ENCODE results near the gene ARMC8.

The ARMC8 gene

GRCh38 chr3:138202945-138203701, 16.0 kb downstream of the ARMC8 start:
- Histone ChIP-seq H3K4me2 (ENCODE audit: low read length) (no peak overlapping the region), H3K27ac (ENCODE audit: low read depth, low read length, poor library complexity, severe bottlenecking) (no peak overlapping the region), H3K9me2 (ENCODE audit: low read depth, low read length) (no peaks in the 10 kb centered on the region), H3K79me2 (ENCODE audit: insufficient read depth, low read length) (peaks cover 88% of the 10 kb centered on the region), H4K20me1 (ENCODE audit: insufficient read depth, low read length) (no peaks in the 10 kb centered on the region), H3K27me3 (ENCODE audit: insufficient read depth, low read length) (no peaks in the 10 kb centered on the region), H2AFZ (ENCODE audit: low read length) (no peak overlapping the region), H3K4me3 (ENCODE audit: low read depth, low read length, poor library complexity, severe bottlenecking) (no peak overlapping the region), H3K9me3 (ENCODE audit: low read length) (no peaks in the 10 kb centered on the region), H3K9ac (ENCODE audit: low read length) (no peak overlapping the region), H3K4me1 (ENCODE audit: insufficient read depth, low read length, severe bottlenecking) (no peaks in the 10 kb centered on the region), H3K36me3 (ENCODE audit: insufficient read depth, low read length) (peaks cover 15% of the 10 kb centered on the region), H3F3A (ENCODE audit: insufficient read depth, low read length) (no peaks in the 10 kb centered on the region)
- TF ChIP-seq EZH2 (IDR thresholded peaks at IDR 0.05; ENCODE audit: borderline replicate concordance, low read length) (no peak), CTCF (IDR thresholded peaks at IDR 0.05; ENCODE audit: low read length) (no peak)

GRCh38 chr3:138203938-138204337, 16.8 kb downstream of the ARMC8 start:
- H3K4me3 ChIP-seq (ENCODE audit: low read depth, low read length, poor library complexity, severe bottlenecking): no peak overlapping the region
- no peaks in the 10 kb centered on the region for H3K4me1 ChIP-seq (ENCODE audit: insufficient read depth, low read length, severe bottlenecking)
- no peak overlapping the region for H2AFZ ChIP-seq (ENCODE audit: low read length)
- H3K9me3 ChIP-seq (ENCODE audit: low read length): no peaks in the 10 kb centered on the region
- TF ChIP-seq CTCF (IDR thresholded peaks at IDR 0.05; ENCODE audit: low read length) (no peak), EZH2 (IDR thresholded peaks at IDR 0.05; ENCODE audit: borderline replicate concordance, low read length) (no peak)
- no peaks in the 10 kb centered on the region for H3F3A ChIP-seq (ENCODE audit: insufficient read depth, low read length)
- no peaks in the 10 kb centered on the region for H3K9me2 ChIP-seq (ENCODE audit: low read depth, low read length)
- peaks cover 15% of the 10 kb centered on the region for H3K36me3 ChIP-seq (ENCODE audit: insufficient read depth, low read length)
- no peak overlapping the region for H3K9ac ChIP-seq (ENCODE audit: low read length)
- H3K27me3 ChIP-seq (ENCODE audit: insufficient read depth, low read length): no peaks in the 10 kb centered on the region
- no peak overlapping the region for H3K4me2 ChIP-seq (ENCODE audit: low read length)
- no peaks in the 10 kb centered on the region for H4K20me1 ChIP-seq (ENCODE audit: insufficient read depth, low read length)
- H3K79me2 ChIP-seq (ENCODE audit: insufficient read depth, low read length): peaks cover 88% of the 10 kb centered on the region
- H3K27ac ChIP-seq (ENCODE audit: low read depth, low read length, poor library complexity, severe bottlenecking): no peak overlapping the region

GRCh38 chr3:138205527-138205926, 18.4 kb downstream of the ARMC8 start:
- Histone ChIP-seq H3K36me3 (ENCODE audit: insufficient read depth, low read length) (peaks cover 25% of the 10 kb centered on the region), H3K4me2 (ENCODE audit: low read length) (no peak overlapping the region), H3K4me3 (ENCODE audit: low read depth, low read length, poor library complexity, severe bottlenecking) (no peak overlapping the region), H3K9me3 (ENCODE audit: low read length) (no peaks in the 10 kb centered on the region), H3K9ac (ENCODE audit: low read length) (no peak overlapping the region), H3K27ac (ENCODE audit: low read depth, low read length, poor library complexity, severe bottlenecking) (no peak overlapping the region), H3K79me2 (ENCODE audit: insufficient read depth, low read length) (peaks cover 88% of the 10 kb centered on the region), H3K9me2 (ENCODE audit: low read depth, low read length) (no peaks in the 10 kb centered on the region), H3F3A (ENCODE audit: insufficient read depth, low read length) (no peaks in the 10 kb centered on the region), H3K4me1 (ENCODE audit: insufficient read depth, low read length, severe bottlenecking) (no peaks in the 10 kb centered on the region), H3K27me3 (ENCODE audit: insufficient read depth, low read length) (no peaks in the 10 kb centered on the region), H4K20me1 (ENCODE audit: insufficient read depth, low read length) (no peaks in the 10 kb centered on the region), H2AFZ (ENCODE audit: low read length) (no peak overlapping the region)
- no peak for TF ChIP-seq CTCF (IDR thresholded peaks at IDR 0.05; ENCODE audit: low read length)
- no peak for TF ChIP-seq EZH2 (IDR thresholded peaks at IDR 0.05; ENCODE audit: borderline replicate concordance, low read length)

Measured in OCI-LY1 (cell line).